T47D (cell line): ENCODE data around the gene TIMM22.
"Not testable (repeated sequence)": the region's sequence is repeated elsewhere in the genome, so short reads cannot be mapped to it uniquely, and the experiment has no call there.

ENCODE experiments used
- DNase-seq, 2 experiments: peaks; one replicate each; pipeline versions ENCODE4 v3.0.0 to v3.0.0-alpha.2; 2011 to 2012; ENCODE audit warnings: low read depth in 1 of 2, low spot score in 1 of 2
- JUND ChIP-seq: IDR thresholded peaks from 2 replicates; pipeline ENCODE4 v1.6.1; 2012; ENCODE audit warnings: low read depth
- in situ Hi-C: cut with HindIII; loops from 2 replicates; pipeline ENCODE4 v1.10.0; 2016; ENCODE audit warnings: low sequenced_read_pairs, low pct_unique_long_range_greater_than_20kb

The TIMM22 gene

DNA sequence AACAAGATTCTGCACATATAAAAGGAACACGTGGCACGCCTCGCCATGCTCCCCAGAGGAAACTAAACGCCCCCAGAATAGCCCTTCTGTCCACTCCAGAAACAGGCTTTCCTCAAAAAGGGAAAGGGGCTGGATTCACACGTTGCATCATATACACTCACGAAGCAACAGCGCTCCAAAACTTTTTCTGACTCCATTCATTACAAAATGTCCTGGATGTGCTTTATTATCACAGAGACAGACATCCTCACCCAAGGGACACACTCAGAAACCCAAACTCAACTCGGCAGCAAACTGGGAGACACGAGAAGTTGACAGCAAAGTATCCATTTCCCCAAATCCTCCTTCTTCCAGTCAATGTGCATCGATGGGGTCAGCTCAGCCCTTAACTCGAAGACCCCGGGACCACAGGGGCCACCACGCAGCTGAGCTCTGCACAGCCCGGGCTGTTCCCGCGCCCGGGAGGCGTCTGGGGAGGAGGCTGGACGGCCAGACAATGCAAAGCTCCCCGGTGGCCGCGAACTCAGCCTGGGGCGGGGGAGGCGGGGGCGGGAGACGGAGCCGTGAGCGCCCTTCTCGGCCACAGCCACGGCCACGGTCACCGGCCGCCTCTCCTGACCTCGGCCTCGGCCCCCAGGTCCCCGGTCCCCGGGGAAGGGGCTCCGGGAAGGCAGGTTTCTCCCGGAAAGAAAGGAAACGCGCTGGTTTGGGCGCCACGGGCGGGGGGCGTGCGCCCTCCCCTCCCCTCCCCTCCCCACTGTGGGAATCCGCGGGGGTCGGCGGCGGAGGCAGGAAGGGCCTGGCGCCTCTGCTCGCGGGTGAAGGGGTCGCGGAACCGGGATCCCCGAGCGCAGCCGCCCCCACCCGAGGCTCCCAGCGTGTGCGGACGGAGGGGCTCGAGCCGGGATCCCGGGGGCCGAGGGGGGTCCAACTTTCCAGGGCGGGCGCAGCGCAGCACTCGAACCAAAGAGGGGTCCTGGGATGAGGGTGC lies 18.5 kb upstream of the TIMM22 start:
- in situ Hi-C loops = no loop called here
- no peak for TF ChIP-seq JUND
- DNase-seq = no peak

DNA sequence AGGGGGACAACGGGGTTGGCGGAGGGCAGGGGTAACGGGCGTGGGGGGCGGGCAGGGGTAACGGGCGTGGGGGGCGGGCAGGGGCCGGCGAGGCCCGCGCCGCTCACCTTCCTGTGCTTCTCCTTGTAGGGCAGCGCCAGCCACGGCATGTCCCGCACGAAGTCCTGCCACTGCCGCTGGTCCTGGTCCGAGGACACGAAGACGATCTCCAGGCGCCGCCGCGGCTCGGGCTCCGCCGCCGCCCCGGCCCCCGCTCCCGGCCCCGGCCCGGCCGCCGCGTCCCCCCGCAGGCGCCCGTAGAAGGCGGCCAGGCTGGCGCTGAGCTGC lies 17.8 kb upstream of the TIMM22 start:
- TF ChIP-seq JUND = no peak
- in situ Hi-C loops = no loop called here
- DNase-seq = no peak

DNA sequence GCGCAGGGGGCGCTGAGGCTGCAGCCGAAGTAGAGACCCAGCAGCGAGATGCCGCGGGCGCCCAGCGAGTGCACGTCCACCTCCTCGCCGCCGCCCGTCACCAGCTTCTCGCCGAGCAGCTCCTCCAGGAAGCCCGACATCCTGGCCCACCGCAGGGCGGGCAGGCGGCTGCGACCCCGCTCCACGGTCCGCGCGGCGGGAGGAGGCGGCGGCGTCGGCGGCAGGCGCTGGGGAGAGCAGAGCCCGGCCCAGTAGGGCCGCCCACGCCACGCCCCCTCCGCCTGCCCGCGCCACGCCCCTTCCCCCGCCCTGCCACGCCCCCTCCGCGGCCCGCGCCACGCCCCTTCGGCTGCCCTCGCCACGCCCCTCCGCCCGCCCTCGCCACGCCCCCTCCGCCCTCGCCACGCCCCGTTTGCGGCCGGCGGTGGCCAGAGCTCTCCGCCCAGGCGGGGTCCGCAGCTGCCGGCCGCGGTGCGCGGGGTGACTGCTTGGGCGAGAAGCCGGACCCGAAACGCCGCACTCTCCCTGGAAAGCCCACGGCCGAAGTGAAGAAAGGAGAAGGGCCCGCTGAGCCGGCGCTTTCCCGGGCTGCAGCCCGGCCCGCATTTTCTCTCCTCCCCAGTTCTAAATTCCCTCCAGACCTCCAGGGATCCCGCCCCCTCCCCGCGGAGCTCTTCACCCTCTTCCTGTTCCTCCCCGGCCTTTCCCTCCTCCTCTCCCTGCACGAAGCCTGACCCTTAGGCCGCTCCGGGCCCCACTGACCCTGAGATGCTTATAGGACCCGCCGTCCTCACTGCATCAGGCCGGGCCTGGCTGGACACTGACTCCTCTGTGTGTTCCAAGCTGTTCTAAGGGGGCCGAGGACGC lies 17.2 kb upstream of the TIMM22 start, which contains the start of gene NXN:
TSS of gene NXN (minus strand) at position 238 of the 867 bp plus-strand sequence.
- DNase-seq = peak; percentile 57 to 65
- in situ Hi-C loops = no loop called here

DNA sequence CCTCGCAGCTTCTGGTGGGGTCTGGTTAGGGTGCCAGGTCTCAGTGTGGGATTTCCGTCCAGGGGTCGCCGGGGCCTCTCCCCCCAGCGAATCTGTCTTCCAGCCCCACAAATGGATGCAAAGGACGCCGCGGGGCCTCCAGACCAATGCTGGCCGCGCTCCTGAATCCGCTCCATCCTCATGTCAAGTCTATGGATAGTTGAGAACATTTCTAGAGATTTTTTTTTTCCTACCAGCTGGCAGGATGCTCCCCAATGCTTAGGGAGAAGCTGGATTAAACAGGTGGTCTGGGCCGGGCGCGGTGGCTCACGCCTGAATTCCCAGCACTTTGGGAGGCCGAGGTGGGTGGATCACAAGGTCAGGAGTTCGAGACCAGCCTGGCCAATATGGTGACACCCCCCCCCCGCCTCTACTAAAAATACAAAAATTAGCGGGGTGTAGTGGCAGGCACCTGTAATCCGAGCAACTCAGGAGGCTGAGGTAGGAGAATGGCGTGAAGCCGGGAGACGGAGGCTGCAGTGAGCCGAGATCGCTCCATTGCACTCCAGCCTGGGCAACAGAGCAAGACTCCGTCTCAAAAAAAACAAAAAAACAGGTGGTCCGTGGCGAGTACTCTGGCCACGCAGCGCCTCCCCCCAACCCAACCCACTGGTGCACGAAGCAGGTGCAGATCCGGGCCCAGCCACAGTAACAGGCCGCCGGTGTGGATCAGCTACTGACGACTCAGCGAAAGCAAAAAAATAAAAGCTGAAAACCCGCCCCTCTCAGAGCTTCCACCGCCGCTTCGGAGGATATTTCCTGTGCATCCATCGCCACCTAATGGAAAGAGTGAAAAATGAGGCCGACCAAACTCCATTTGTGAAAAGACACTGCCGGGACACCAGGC lies 16.3 kb upstream of the TIMM22 start:
- no peak for TF ChIP-seq JUND
- DNase-seq = peak in 1 of 2 experiments; percentile 88
- in situ Hi-C loops = no loop called here

More for the DNA sequence above, 17.2 kb upstream of the TIMM22 start, which contains the start of gene NXN:
- no peak for TF ChIP-seq JUND

DNA sequence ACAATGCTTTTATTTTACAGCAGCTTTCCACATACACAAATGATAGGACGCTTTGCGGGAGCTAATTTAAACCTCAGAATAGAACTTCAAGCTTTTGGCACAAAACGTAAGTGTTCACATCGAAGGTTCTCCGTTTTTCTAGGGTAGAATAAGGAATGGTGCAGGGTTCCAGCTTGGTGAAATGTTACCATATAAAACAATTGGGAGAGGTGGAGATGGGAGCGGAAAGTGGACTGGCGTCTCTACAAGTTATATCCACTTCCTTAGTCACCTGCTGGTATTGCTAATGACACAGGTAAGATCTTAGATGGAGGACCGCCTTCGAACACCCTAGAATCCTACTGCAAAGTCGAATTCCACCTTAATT lies 15.7 kb upstream of the TIMM22 start:
- TF ChIP-seq JUND = no peak
- in situ Hi-C loops = no loop called here
- no peak for DNase-seq

DNA sequence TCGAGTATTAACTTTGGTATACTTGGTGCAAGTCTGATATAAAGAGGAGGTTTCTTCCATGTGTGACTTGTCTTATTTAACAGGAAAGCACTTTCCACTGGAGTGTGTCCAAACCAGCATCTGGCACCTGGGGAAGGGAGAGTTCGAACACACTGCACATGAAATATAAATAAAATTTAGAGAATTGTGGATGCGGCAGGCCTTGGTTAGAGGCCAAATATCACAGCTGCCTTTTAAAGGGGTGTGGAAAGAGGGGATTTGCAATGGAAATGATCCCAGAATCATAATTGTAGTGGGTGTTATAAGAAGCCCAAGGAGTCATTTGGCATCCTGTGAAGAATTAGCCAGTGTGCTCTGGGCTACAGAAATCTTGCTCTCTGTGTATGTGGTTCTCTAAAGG lies 13.0 kb upstream of the TIMM22 start:
- DNase-seq = no peak
- TF ChIP-seq JUND = no peak
- in situ Hi-C loops = no loop called here

DNA sequence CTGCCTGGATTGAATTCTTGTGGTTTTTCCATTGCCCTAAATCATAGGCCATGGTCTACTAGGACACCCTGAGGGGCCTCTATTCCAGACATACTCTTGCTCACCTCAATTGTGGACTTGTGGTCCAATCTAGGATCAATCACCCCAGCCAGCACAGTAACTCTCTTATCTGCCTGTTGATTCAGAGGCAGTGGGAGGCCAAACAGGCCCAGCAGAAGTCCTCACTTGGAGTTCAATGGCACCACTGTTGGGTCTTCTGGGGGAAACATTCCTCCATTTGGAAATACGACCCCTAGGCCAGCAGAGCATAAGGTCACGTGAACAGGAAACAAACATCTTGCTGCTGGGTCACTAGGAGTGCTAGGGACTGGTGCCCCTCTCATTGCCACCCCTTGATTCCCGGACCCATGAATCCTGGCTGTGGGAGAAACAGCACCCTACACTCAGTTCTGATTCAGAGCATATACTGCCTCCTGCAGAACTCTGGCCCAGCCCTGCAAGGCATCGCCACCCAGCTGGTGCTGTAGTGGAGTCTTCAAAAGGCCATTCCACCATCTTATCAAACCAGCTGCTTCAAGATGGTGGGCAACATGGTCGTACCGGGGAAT lies 10.5 kb upstream of the TIMM22 start:
- in situ Hi-C loops = no loop called here
- DNase-seq = no peak
- TF ChIP-seq JUND = no peak

DNA sequence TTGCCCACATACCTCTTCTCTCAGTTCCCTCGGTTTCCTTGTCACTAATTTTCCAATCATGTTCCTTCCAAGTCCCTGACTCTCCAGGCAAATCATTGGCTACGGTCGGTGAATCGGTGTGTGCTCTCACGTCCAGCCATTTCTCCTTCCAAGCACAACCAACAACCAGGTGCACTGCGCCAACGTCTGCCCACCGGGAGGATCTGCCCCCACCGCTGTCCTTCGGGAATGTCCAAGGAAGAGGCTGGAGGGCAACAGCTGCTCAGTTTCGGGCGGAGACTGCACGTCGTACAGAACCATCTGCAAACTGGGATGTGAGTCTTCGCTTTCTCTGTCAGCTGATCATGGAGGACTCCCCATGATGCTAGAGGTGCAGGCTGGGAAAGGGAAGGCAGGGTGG lies 9.0 kb upstream of the TIMM22 start:
- in situ Hi-C loops = no loop called here
- TF ChIP-seq JUND = no peak

DNA sequence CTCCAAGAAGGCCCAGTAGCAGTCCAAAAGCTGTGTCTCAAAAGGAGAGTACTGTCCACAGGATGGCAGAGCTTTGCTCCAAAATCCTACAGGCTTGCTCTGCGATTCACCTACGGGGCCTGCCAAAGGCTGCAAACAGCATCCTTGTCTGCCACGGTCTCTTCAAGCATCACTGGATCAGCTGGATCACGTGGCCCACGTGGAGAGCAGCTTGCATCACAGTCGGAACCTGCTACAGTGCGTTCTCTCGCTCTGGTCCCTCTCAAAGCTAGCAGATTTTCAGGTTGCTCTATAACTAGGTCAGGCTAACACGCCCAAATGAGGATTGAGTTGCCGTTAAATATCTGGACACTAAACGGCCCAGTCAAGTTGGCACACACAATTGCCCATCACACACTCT lies 8.4 kb upstream of the TIMM22 start:
- in situ Hi-C loops = no loop called here
- no peak for DNase-seq
- no peak for TF ChIP-seq JUND

More for the DNA sequence above, 9.0 kb upstream of the TIMM22 start:
- no peak for DNase-seq

DNA sequence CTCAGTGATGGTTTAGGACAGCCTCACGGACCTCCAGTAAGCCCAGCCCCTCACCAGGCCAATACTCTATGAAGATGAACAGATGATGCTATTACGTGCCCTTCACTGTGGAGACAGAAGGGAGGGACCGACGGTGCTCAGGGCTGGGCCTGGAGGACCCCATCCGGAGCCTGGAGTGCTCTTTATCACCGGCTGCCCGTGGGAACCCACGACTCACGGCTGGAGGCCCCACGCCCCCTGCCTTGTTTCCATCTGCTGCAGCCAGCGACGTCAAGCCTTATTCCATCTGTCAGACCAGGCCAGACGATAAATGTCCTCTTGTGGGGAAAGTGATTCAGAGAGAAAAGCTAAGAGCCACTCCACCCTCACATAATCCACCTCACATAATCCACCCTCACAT lies 4.0 kb upstream of the TIMM22 start:
- no peak for DNase-seq
- TF ChIP-seq JUND = no peak
- in situ Hi-C loops = no loop called here

DNA sequence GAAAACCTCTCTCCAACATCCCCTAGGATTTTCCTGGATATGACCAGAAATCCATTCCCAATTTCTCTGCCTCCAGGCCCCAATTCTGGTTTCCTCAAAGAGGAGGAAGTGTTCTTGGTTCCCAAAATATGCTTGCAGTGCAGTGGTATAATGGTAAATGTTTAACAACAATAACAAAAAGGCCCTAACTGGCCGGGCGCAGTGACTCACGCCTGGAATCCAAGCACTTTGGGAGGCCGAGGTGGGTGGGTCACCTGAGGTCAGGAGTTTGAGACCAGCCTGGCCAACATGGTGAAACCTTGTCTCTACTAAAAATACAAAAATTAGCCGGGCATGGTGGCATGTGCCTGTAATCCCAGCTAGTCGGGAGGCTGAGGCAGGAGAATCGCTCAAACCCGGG lies 1.6 kb upstream of the TIMM22 start:
- DNase-seq, in situ Hi-C loops: not testable (repeated sequence)

DNA sequence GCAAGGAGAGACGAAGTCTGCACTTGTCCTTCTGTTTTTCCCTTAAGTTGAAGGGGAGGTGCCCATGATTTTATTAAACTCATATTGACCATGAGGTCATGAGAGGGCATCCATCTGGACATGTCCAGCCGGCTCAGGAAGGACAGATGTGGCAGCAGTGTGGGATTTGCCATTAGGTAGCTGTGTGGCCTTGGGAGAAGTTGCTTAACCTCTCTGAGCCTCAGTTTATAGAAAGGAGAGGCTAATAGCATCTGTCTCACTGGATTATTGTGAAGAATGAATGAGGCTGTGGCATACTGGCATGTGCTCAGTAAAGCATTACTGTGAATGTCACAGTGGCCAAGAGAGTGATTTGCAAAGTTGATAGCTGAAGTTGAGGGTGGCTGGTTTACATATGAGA lies 1.2 kb downstream of the TIMM22 start:
- DNase-seq = no peak
- in situ Hi-C loops = no loop called here
- TF ChIP-seq JUND = no peak
